HFFc6 (cell line): ENCODE results near the gene RANBP17. TPM values are rescaled to one million over a fixed set of nuclear protein-coding genes. Genes with fewer than 3 reads are reported as not detected.

Experiments
- DNase-seq: peaks from one replicate; pipeline ENCODE4 v3.0.0-alpha.2; 2018
- H3K27ac Mint-ChIP-seq: 2 replicates; pipeline ENCODE4 v1.8.0; 2020; ENCODE audit warnings: mild to moderate bottlenecking, mixed read lengths
- H3K27me3 Mint-ChIP-seq: 2 replicates; pipeline ENCODE4 v1.8.0; 2021; ENCODE audit warnings: mild to moderate bottlenecking, moderate library complexity, mixed read lengths; ENCODE audit not compliant: insufficient read depth
- H3K36me3 Mint-ChIP-seq: 2 replicates; pipeline ENCODE4 v1.8.0; 2021; ENCODE audit warnings: low read depth, mixed read lengths
- H3K4me1 Mint-ChIP-seq: 2 replicates; pipeline ENCODE4 v1.8.0; 2020; ENCODE audit warnings: low read depth, mixed read lengths
- H3K4me3 Mint-ChIP-seq: 2 replicates; pipeline ENCODE4 v1.8.0; 2020; ENCODE audit warnings: mild to moderate bottlenecking, moderate library complexity, mixed read lengths
- H3K9me3 Mint-ChIP-seq: 2 replicates; pipeline ENCODE4 v1.8.0; 2020; ENCODE audit warnings: mild to moderate bottlenecking, mixed read lengths
- total RNA-seq, 6 experiments: library from RNA; stranded (reverse); fragmentation: NEBNext Ultra II Directional; extraction: Animal tissue kit (Norgen Biotek cat#: 25700); gene quantifications; 2 replicates in 1 of 6; 3 replicates in 5 of 6; pipeline ENCODE4 v1.2.3, GENCODE V29; 2021
- TF ChIP-seq, protein P1 (sequence below): fragments of 200-600 bp; sonication (generic); IDR thresholded peaks from 2 replicates; pipeline ENCODE4 v1.5.0; 2021; ENCODE audit warnings: antibody characterized with exemption, mild to moderate bottlenecking

RANBP17 gene
- total RNA-seq, 6 experiments from 2014 or later, result 3.3 to 7.2 (median 4.9) TPM

- H3K36me3 Mint-ChIP-seq, result no peaks in the 10 kb centered on the region
- H3K4me1 Mint-ChIP-seq, result 0 out of 2 replicates have a peak, but pooled peaks cover 9% of the 10 kb centered on the region
- no peaks in the 10 kb centered on the region for H3K9me3 Mint-ChIP-seq
Observed at GRCh38 chr5:171010816-171011215, 149.0 kb downstream of the RANBP17 start.

GRCh38 chr5:171023508-171023907 lies 161.7 kb downstream of the RANBP17 start:
- H3K4me3 Mint-ChIP-seq, result no peak overlapping the region
- peaks cover 16% of the 10 kb centered on the region for H3K9me3 Mint-ChIP-seq
- H3K27ac Mint-ChIP-seq, result no peak overlapping the region
- no peak for DNase-seq
- peaks cover 14% of the 10 kb centered on the region for H3K36me3 Mint-ChIP-seq
- H3K4me1 Mint-ChIP-seq, result no peaks in the 10 kb centered on the region
- H3K27me3 Mint-ChIP-seq, result no peaks in the 10 kb centered on the region
- TF ChIP-seq, protein P1, sequence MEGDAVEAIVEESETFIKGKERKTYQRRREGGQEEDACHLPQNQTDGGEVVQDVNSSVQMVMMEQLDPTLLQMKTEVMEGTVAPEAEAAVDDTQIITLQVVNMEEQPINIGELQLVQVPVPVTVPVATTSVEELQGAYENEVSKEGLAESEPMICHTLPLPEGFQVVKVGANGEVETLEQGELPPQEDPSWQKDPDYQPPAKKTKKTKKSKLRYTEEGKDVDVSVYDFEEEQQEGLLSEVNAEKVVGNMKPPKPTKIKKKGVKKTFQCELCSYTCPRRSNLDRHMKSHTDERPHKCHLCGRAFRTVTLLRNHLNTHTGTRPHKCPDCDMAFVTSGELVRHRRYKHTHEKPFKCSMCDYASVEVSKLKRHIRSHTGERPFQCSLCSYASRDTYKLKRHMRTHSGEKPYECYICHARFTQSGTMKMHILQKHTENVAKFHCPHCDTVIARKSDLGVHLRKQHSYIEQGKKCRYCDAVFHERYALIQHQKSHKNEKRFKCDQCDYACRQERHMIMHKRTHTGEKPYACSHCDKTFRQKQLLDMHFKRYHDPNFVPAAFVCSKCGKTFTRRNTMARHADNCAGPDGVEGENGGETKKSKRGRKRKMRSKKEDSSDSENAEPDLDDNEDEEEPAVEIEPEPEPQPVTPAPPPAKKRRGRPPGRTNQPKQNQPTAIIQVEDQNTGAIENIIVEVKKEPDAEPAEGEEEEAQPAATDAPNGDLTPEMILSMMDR, result no peak

More at GRCh38 chr5:171010816-171011215, 149.0 kb downstream of the RANBP17 start:
- TF ChIP-seq, protein P1, result no peak
- no peak for DNase-seq
- Mint-ChIP-seq H3K27me3 (no peaks in the 10 kb centered on the region), H3K4me3 (no peak overlapping the region), H3K27ac (no peak overlapping the region)

GRCh38 chr5:171024084-171024483 lies 162.3 kb downstream of the RANBP17 start:
- H3K4me3 Mint-ChIP-seq, result no peak overlapping the region
- no peak overlapping the region for H3K27ac Mint-ChIP-seq
- no peaks in the 10 kb centered on the region for H3K27me3 Mint-ChIP-seq
- H3K36me3 Mint-ChIP-seq, result peaks cover 10% of the 10 kb centered on the region
- DNase-seq, result no peak
- peaks cover 16% of the 10 kb centered on the region for H3K9me3 Mint-ChIP-seq
- TF ChIP-seq, protein P1, result no peak
- no peaks in the 10 kb centered on the region for H3K4me1 Mint-ChIP-seq

GRCh38 chr5:171029401-171029800 lies 167.6 kb downstream of the RANBP17 start:
- Mint-ChIP-seq H3K36me3 (no peaks in the 10 kb centered on the region), H3K9me3 (peaks cover under 1% of the 10 kb centered on the region; the same call in 1 of the 2 replicates), H3K4me3 (no peak overlapping the region), H3K27me3 (no peaks in the 10 kb centered on the region), H3K27ac (no peak overlapping the region), H3K4me1 (no peaks in the 10 kb centered on the region)
- no peak for DNase-seq
- TF ChIP-seq, protein P1, result no peak

GRCh38 chr5:171031977-171032376 lies 170.2 kb downstream of the RANBP17 start:
- Mint-ChIP-seq H3K4me1 (no peaks in the 10 kb centered on the region), H3K27me3 (no peaks in the 10 kb centered on the region), H3K36me3 (no peaks in the 10 kb centered on the region), H3K9me3 (no peaks in the 10 kb centered on the region), H3K27ac (no peak overlapping the region), H3K4me3 (no peak overlapping the region)
- TF ChIP-seq, protein P1, result no peak
- no peak for DNase-seq
